ENCODE data around the gene NPC2.
"Not testable (repeated sequence)": the region's sequence is repeated elsewhere in the genome, so short reads cannot be mapped to it uniquely, and the experiment has no call there.

The NPC2 gene

GRCh38 chr14:74492776-74493342 lies at the start of gene NPC2:
Gene NPC2, minus strand, starts transcription at chr14:74493305. Its CDS starts 31 bp downstream, at chr14:74493274.
- no peak for DNase-seq

DNA sequence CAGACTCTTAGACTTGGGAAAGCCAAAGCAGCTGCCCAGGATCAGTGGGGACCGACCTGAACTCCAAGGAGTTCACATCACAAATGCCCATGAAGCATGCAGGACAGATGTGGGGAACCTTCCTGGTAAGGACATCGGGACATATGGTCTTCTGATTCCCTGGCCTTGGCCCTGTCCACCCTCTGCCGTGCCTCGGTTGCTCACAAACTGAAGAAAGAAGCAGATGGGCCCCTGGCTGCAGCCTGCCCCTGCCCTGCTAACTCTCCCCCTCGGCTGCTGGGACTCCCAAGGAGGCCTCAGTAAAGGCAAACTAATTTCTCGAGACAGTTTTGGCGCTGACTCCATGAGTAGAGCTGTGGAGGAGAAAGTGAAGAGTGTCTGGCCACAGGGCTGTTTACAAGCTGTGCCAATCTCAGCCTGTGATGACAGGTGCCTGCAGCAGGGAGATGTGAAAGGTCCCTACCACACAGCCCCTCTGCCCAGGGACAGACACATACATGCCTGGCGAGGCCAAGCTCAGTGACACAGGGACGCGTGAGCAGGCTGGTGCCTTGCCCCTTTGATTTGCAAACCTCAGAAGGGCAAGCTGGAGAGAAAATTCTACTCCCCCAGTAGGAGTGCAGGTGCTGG lies 49.1 kb upstream of the NPC2 start:
- DNase-seq = no peak

DNA sequence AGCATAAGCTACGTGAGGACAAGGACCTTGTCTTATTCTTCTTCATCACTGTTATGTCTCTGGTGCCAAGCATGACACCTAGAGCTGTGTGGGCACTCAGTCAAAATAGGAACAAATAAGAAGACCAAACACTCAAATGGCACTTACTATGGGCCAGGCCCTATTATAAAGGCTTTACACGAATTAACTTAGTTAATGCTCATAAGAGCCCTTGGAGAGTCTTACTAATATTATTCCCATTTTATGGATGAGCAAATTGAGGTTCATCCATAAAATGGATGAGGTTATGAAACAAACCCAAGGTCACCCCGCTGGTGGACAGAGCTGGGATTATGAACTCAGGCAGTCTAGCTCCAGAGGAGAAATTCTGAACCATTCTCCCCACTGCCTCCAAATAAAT lies 48.1 kb upstream of the NPC2 start:
- DNase-seq = no peak

- no peak for DNase-seq
Measured at GRCh38 chr14:74539503-74539902, 46.4 kb upstream of the NPC2 start.

DNA sequence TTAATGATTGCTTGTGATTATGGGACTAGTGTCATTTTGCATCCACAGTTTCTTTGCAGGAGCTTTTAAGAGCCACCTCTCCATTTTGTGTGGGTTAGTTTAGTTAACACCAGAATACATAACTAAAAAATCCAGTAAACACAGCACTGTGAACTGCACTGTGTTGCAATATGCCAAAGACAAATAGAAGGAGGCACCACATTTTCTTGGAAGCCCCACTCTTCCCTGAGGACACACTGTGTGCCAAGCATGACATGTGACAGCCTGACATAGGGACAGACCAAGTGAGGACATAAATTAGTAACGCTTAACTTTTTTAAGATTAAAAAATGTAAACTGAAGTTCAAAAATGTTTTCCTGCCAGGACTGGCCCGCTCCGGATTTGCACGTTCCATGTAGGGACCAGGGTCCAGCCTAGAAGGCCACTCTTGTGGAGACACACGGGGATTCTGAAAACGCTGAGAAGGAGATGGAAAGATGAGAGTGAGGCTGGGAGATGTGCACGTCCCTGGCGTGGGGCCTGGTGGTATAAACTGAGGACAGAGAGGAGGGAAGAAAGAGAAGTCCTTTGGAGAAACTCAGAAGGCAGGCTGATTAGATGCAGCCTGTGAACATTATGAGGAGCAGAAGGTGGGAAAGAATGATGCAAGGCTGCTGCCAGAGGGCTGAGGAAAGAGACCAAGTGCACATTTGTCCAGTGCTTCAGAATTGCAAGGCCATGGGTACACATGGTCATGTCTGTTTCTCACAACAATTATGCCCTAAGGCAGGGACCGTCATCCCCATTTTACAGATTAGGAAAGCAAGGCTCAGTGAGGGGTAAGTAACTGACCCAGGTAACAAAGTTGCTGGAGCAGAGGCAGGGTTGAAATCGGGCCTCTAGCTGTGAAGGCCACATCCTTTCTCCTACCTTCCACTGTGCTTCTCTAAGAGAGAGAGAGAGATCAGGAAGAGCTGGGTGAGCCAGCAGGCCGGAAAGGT lies 45.6 kb upstream of the NPC2 start:
- no peak for DNase-seq

- DNase-seq = not testable (repeated sequence)
Measured at GRCh38 chr14:74536336-74536735, 43.2 kb upstream of the NPC2 start.

- no peak for DNase-seq
Measured at GRCh38 chr14:74535756-74536325, 42.7 kb upstream of the NPC2 start.

- DNase-seq = no peak
Measured at GRCh38 chr14:74533576-74533975, 40.5 kb upstream of the NPC2 start.

- DNase-seq = no peak
Measured at GRCh38 chr14:74532246-74532645, 39.1 kb upstream of the NPC2 start.

DNA sequence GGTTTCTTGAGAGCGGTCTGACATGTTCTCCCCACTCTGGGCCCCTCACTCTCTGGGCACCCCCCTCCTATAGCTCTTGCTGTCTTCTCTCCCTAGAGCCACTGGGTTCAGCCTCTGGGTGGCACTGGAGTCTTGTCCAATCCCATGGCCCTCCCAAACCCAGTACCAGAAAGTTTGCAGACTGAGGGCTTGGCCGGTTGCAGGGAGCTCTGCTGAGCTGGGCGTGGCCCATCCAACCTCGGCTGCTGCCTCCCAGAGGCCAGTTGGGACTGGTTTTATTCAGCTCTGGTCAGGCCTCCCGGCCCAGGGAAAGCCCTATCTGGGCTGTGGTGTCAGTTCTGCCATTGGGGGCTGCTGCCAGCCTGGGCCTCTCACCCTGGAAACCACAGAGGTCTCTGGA lies 38.4 kb upstream of the NPC2 start:
- no peak for DNase-seq

DNA sequence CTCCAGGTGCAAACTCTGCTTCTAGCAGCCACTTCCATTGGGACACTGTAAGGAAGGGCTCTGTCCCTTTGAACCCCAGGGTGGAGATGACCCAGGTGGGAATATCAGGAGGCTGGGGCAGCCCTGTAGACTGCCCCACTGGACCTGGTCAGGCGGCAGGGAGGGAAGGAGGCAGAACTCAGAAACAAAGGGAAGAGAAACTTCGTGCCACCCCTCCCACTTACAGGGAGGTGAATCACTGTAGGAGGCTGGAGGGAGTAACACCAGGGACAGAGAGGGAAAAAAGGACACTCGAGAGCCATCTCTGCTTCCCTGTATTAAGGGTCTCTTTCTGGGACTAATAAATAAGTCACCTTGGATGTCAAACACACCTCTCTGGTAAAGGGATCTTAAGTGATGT lies 37.9 kb upstream of the NPC2 start:
- no peak for DNase-seq

DNA sequence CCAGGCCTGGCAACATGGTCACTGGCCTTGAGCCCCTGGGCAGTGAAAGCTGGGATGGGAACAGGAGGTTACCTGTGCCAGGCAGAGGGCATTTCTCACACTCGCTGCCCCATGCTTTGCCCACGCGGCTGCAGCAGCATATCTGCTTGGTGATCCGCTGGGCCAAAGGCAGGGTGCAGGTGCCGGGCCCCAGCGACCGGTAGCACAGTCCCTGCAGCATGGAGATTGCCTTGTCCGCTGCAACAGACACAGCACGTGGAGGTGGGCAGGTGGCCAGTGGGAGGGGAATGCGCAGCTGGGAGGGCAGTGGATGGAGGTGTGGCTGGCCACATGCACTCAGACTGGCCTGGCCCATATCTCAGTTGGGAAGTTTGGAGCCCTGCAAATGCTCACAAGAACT lies 35.8 kb upstream of the NPC2 start:
- DNase-seq = no peak

DNA sequence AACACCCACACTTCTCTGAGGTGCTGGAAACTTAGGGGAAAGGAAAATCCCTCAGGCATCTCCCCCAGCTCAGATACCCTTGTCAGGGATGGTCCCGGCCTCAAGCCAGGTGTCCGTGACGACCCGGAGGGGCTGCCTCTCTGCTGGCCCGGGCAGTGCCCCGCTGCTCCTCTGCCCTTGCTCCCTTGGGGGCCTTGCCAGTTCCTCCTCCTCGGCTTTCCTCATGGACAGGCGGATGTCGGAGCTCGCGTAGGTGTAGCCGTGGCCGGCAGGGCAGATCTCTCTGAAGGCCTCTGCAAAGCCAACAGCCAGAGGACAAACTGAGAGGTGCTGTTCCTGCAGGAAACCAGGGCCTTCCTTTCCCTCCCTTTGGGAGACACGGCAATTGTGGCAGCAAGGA lies 35.3 kb upstream of the NPC2 start:
- no peak for DNase-seq

DNA sequence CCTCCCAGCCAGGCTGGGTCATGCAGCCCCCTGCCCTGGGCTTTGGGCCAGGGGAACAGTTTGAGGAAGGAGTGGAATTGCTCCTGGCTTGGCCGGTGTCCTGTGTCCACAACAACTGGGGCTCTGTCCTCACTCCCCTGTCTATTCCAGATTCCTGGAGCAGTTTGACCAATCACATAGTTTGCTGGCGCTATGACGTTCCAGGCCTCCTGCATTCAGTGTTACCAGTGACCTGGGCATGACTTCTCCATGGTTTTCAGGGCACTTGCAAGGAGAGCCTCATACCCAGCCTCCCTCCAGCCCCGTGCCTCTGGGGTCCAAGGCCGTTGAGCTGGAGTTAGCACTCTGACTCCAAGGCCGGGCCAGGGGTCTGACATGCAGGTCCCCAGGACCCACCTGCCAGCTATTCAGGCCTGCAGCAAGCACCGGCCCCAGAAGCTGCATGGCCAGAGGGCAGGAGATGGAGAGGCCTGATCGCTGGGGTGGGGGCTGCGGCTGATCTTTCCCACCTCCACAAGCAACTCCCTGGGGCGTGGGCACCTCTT lies 34.7 kb upstream of the NPC2 start:
- no peak for DNase-seq

- DNase-seq = no peak
Measured at GRCh38 chr14:74526854-74527585, 33.9 kb upstream of the NPC2 start.

- no peak for DNase-seq
Measured at GRCh38 chr14:74525361-74525851, 32.3 kb upstream of the NPC2 start.

GRCh38 chr14:74524812-74525135 lies 31.7 kb upstream of the NPC2 start:
- DNase-seq = no peak

DNA sequence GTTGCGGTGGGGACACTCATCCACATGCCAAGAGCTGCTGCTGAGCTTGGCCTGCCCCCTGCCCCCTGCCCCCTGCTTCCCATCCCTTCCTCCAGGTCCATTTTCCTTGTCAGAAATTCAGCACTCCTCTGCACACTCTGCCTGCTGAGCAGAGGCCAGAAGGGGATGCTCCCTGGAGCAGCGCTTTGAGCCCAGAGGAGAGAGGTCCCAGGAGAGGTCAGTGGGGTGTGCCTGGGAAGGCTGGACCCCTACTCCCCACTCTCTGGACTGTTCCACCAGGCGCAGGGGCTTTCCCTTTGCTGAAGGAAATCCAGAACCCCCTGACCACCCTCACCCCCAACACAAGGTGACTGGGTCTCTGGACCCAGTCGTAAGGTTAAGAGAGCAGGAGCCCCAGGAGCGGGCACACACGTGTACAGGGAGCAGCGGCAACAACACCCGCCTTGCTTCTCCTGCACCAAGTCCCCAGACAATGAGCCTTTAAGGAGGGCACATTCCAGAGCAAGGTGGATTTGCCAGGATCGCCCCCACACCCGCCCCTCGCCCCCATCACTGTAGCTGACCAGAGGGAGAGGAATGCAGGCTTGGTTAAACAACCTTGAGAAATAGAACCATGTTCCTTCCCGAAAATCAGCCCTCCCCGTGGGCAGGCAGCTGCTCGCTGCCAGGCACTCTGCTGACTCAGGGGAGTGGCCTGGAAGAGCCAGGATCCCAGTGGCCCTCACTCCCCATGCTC lies 31.1 kb upstream of the NPC2 start:
- DNase-seq = no peak

DNA sequence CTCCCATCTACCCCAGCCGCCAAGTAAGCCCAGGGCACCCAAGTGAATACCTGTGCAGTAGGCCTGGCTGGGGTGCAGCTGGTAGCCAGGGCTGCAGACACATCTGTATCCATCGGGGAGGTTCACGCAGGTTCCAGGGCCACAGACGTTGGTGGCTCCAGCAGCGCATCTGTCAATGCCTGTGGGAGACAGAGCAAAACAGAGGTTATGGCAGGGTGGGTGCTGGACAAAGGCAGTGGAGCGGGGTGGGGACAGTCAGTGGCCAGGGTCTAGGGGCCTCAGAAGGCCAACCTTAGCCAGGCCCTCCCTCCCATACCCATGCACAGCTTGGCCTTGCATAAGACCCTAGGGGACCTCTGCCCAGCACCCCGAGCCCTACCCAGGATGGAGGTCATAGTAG lies 29.6 kb upstream of the NPC2 start:
- DNase-seq = no peak

GRCh38 chr14:74521756-74522155 lies 28.7 kb upstream of the NPC2 start:
- no peak for DNase-seq

DNA sequence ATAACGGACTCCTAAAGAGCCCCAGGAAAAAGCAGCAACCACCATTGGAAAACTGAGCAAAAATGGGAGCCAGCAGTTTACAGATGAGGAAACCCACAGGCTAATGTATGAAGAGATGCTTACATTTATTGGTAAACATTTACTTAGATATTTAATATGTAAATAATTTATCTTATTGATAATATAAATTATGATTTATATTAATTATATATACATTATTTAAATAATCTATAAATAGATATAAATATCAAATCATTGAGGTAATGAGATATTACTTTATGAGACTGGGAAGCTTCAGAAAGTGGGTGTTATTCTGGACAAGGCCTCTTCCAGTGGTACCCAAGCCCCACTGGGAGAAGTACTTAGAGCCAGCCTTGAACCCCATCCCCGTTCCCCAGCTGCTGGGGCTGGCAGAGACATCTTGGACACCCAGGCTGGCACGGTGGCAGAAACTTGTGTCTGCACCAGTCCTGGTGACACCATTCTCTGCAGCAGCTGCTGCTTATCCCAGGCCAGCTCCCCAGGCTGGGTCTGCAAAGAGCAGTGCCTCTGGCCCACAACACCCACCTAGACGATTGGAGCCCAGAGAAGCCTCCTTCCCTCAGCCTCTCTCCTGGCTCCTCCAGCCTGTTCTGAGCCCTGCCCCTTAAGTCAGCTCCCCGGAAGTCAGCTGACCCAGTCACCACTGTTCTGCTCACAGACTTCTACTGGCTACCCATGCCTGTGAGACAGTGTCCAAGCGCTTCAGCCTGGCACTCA lies 26.4 kb upstream of the NPC2 start:
- no peak for DNase-seq

All from AML-193 (cell line).